COLO668 (cell line): ENCODE results near the gene C10orf90.

Source experiments
- DNase-seq: peaks from one replicate; lab custom pipeline; 2025; ENCODE audit not compliant: unreplicated experiment; lab: John Stamatoyannopoulos, UW

Gene C10orf90

GRCh38 chr10:126432507-126432906 is 238.0 kb downstream of the C10orf90 start:
- DNase-seq = no peak

- no peak for DNase-seq
Observed at GRCh38 chr10:126431816-126432215, 238.7 kb downstream of the C10orf90 start.

- peak; percentile 55 for DNase-seq
Observed at GRCh38 chr10:126430512-126430911, 240.0 kb downstream of the C10orf90 start.

GRCh38 chr10:126429275-126429674 is 241.2 kb downstream of the C10orf90 start:
- no peak for DNase-seq

GRCh38 chr10:126425489-126426065 is 244.9 kb downstream of the C10orf90 start:
- DNase-seq = no peak

- DNase-seq = no peak
Observed at GRCh38 chr10:126425032-126425431, 245.5 kb downstream of the C10orf90 start.

- DNase-seq = peak; percentile 16
Observed at GRCh38 chr10:126423732-126424491, 246.6 kb downstream of the C10orf90 start.

- DNase-seq = no peak
Observed at GRCh38 chr10:126422567-126422966, 247.9 kb downstream of the C10orf90 start.

- DNase-seq = no peak
Observed at GRCh38 chr10:126421756-126422256, 248.7 kb downstream of the C10orf90 start.

- DNase-seq = no peak
Observed at GRCh38 chr10:126420567-126421300, 249.8 kb downstream of the C10orf90 start.

- DNase-seq = no peak
Observed at GRCh38 chr10:126417220-126417825, 253.2 kb downstream of the C10orf90 start.

- no peak for DNase-seq
Observed at GRCh38 chr10:126409821-126410220, 260.7 kb downstream of the C10orf90 start.

GRCh38 chr10:126408953-126409641 is 261.4 kb downstream of the C10orf90 start:
- DNase-seq = no peak

- no peak for DNase-seq
Observed at GRCh38 chr10:126407831-126408230, 262.7 kb downstream of the C10orf90 start.

- no peak for DNase-seq
Observed at GRCh38 chr10:126405239-126405775, 265.2 kb downstream of the C10orf90 start.

- DNase-seq = no peak
Observed at GRCh38 chr10:126402721-126403695, 267.5 kb downstream of the C10orf90 start.

- no peak for DNase-seq
Observed at GRCh38 chr10:126400641-126401040, 269.9 kb downstream of the C10orf90 start.

GRCh38 chr10:126398924-126399323 is 271.6 kb downstream of the C10orf90 start:
- DNase-seq = no peak

- DNase-seq = no peak
Observed at GRCh38 chr10:126398383-126398743, 272.1 kb downstream of the C10orf90 start.
